AG10803 (cell line): ENCODE measurements around the gene TIGIT.

Source experiments
- DNase-seq: peaks from one replicate; pipeline ENCODE4 v3.0.0; 2010; ENCODE audit warnings: low read depth
- H3K4me3 ChIP-seq: 2 replicates; pipeline ENCODE4 v1.5.1; 2011; ENCODE audit warnings: mild to moderate bottlenecking, low read length, control low read depth
- TF ChIP-seq, protein P1 (sequence below): conservative IDR thresholded peaks from 2 replicates; pipeline ENCODE4 v1.5.1; 2011; ENCODE audit warnings: mild to moderate bottlenecking, low read length, control low read depth, inconsistent platforms

The TIGIT gene

DNA sequence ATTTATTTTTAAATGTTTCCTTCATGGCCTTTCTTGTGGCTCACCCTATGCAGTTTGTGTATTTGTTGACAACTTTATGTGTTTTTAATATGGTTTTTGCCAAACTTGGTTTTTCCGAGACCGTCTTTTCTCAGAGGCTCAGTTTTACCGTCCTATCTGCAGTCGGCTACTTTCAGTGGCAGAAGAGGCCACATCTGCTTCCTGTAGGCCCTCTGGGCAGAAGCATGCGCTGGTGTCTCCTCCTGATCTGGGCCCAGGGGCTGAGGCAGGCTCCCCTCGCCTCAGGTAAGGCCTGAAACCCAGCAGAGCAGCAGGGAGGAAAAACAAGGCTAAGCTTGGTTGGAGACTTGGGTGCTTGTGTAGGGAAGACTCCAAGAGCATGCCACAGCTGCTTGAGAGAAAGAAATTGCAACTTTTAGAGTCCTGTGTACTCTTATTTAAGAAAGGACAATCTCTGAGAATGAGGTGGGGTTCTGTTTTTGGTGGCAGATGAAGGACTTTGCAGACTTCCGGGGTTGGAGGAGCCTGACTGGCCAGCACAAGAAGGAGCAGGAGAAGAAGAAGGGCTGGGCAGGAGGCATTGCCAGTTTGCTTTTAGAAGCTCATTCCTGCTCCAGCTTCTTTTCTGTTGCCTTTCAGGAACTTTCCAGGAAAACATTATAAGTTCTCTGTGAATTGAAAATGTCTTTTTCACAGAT is at the start of gene TIGIT:
TIGIT (plus strand) TSS at position 191 of the 698 bp plus-strand sequence; CDS start at position 225, 34 bp downstream.
- TF ChIP-seq, protein P1, sequence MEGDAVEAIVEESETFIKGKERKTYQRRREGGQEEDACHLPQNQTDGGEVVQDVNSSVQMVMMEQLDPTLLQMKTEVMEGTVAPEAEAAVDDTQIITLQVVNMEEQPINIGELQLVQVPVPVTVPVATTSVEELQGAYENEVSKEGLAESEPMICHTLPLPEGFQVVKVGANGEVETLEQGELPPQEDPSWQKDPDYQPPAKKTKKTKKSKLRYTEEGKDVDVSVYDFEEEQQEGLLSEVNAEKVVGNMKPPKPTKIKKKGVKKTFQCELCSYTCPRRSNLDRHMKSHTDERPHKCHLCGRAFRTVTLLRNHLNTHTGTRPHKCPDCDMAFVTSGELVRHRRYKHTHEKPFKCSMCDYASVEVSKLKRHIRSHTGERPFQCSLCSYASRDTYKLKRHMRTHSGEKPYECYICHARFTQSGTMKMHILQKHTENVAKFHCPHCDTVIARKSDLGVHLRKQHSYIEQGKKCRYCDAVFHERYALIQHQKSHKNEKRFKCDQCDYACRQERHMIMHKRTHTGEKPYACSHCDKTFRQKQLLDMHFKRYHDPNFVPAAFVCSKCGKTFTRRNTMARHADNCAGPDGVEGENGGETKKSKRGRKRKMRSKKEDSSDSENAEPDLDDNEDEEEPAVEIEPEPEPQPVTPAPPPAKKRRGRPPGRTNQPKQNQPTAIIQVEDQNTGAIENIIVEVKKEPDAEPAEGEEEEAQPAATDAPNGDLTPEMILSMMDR, result no peak
- no peak for DNase-seq
- no peak within 1 kb of the TSS for H3K4me3 ChIP-seq

DNA sequence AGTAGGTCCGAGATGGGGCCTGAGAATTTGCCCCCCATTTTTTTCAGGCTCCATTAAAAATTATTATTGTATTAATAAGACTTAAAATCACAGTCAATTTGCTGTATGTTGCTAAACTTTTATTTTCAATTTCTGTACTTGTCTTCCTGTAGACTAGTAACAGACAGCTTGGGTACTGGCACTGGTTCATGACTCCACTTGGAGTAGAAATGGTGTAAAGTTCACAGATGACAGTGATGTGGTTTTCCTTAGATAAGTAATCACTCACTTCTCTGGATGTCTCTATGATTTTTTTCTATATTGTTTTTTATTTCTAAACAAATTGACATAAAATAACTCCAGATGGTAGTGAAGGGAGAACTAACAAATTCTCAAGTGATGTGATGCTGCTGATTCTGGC is 40.9 kb upstream of the TIGIT start:
- H3K4me3 ChIP-seq, result no peak overlapping the region
- no peak for DNase-seq
- TF ChIP-seq, protein P1, result no peak

DNA sequence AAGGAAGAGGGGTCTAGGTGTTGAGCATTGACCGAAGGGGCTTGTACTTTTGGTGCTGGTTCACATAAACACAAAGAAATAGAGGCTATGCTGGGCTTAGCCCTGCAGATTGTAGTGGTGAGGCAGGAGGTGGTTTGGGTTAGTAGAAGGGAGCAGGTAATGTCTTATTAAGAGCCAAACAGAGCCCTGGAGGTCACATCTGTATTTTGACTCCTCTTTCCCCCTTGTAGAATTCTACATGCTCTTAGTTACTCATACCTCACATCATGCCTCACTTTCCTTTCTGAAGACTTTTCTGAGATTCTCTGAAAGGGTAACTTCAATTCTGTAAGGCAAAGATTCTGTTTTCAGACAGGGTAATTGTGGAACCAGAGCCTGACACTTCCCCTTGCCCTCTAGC is 40.3 kb upstream of the TIGIT start:
- DNase-seq, result no peak
- TF ChIP-seq, protein P1, result no peak
- no peak overlapping the region for H3K4me3 ChIP-seq

DNA sequence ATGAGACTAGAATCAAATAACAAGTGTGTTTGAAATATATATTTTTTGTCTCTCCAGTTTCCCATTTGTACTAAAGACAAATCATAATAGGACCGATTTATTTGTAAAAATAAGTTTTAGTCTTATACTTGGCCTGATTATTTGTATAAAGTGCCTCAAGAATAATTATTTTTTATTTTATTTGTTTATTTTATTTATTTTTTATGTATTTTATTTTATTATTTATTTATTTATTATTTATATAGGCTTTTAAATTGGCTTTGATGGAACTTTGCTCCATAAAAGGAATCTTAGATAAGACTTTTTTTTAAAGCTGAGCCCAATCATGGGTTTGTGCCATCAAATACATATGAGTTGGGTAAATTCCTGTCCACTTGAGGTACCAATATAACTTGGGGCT is 34.3 kb upstream of the TIGIT start:
- H3K4me3 ChIP-seq, result no peak overlapping the region
- TF ChIP-seq, protein P1, result no peak
- DNase-seq, result no peak

DNA sequence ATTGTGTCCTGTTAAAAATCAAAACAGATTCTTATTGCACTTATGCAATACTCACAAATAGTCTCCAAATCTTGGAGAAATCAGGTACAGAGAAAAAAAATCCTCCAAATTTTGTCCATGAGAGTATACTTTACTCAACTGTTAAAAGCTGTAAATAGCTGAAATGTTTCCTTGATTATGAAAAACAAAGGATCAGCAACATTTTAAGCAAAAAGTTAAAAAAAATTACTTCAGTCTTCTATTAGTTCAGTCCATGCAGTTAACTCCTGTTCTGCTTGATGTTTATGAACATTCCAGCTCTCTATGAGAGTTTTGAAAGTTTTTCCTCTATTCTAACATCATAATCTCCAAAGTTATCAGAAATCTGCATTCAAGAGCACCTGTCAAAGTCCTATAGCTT is 33.7 kb upstream of the TIGIT start:
- TF ChIP-seq, protein P1, result no peak
- no peak for DNase-seq
- H3K4me3 ChIP-seq, result no peak overlapping the region

DNA sequence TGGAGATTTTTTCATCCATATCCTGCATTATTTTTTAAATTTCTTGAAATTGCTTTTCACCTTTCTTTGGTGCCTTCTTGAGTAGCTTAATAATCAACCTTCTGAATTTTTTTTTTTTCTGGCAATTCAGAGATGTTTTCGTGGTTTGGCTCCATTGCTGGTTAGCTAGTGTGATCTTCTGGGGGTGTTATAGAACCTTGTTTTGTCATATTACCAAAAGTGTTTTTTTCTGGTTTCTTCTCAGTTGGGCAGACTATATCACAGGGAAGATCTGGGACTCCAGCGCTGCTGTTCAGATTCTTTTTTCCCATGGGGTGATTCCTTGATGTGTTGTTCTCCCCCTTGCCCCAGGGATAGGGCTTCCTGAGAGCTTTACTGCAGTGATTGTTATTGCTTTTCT is 23.8 kb upstream of the TIGIT start:
- TF ChIP-seq, protein P1, result no peak
- DNase-seq, result no peak
- H3K4me3 ChIP-seq, result no peak overlapping the region

DNA sequence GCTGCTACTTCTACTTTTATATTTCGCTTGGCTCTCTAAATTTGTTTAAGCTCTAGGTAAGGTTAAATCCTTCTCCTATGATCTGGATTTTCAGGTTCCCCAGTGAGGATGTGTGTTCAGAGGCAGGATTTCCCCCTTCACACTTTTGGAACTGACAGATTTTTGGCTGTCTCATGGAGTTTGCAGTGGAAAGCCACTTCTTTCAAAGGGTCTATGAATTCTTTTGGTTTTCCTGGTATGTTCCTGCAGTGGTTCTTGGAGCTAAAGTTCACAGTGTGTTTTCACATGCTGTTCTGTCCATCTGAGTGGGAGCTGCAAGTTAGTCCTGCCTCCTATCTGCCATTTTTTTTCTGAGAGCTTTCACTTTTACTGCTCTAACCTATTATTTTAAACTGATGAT is 21.6 kb upstream of the TIGIT start:
- no peak for DNase-seq
- TF ChIP-seq, protein P1, result no peak
- H3K4me3 ChIP-seq, result no peak overlapping the region
